Hematopoietic multipotent progenitor cell treated with erythropoietin and hydrocortisone succinate and interleukin-3 and kit ligand, for 17 days (in vitro differentiated cells): Measurements from ENCODE around the gene U2AF1L4.

Experiments used
- DNase-seq: peaks from one replicate; pipeline ENCODE4 v3.0.0-alpha.2; 2015; ENCODE audit warnings: low spot score

The U2AF1L4 gene

GRCh38 chr19:35740423-35741202, 4.6 kb downstream of the U2AF1L4 start:
- peak; percentile 94 for DNase-seq

- DNase-seq: no peak
These were observed 5.2 kb downstream of the U2AF1L4 start for GRCh38 chr19:35740108-35740422.

- DNase-seq: no peak
These were observed 5.7 kb downstream of the U2AF1L4 start for GRCh38 chr19:35739275-35740107.

GRCh38 chr19:35738887-35739229, 6.4 kb downstream of the U2AF1L4 start:
- no peak for DNase-seq

GRCh38 chr19:35738021-35738886, 7.0 kb downstream of the U2AF1L4 start:
- DNase-seq: no peak

GRCh38 chr19:35736913-35737886, 8.0 kb downstream of the U2AF1L4 start:
- DNase-seq: no peak

GRCh38 chr19:35734889-35735288, 10.3 kb downstream of the U2AF1L4 start:
- DNase-seq: no peak

- no peak for DNase-seq
These were observed 10.9 kb downstream of the U2AF1L4 start for GRCh38 chr19:35734273-35734672.

GRCh38 chr19:35733180-35734125, 11.8 kb downstream of the U2AF1L4 start:
- no peak for DNase-seq

GRCh38 chr19:35732540-35733179, 12.6 kb downstream of the U2AF1L4 start:
- no peak for DNase-seq

GRCh38 chr19:35731779-35732405, 13.3 kb downstream of the U2AF1L4 start:
- DNase-seq: no peak

- DNase-seq: no peak
These were observed 13.9 kb downstream of the U2AF1L4 start for GRCh38 chr19:35731353-35731752.

GRCh38 chr19:35730326-35730725, 14.9 kb downstream of the U2AF1L4 start:
- no peak for DNase-seq

GRCh38 chr19:35729763-35730162, 15.5 kb downstream of the U2AF1L4 start:
- DNase-seq: no peak

GRCh38 chr19:35729021-35729420, 16.2 kb downstream of the U2AF1L4 start:
- no peak for DNase-seq

GRCh38 chr19:35727956-35728706, 17.1 kb downstream of the U2AF1L4 start:
- DNase-seq: no peak

GRCh38 chr19:35727053-35727955, 17.9 kb downstream of the U2AF1L4 start:
- no peak for DNase-seq
